H1 (cell line): ENCODE results near the gene NDUFA12. TPM values are rescaled to one million over a fixed set of nuclear protein-coding genes. Genes with fewer than 3 reads are reported as not detected.

ENCODE experiments used
- CTCF ChIA-PET: fragments of 300-600 bp; sonication (Branson Sonifier 250); formaldehyde crosslinking; loops from one replicate; lab custom pipeline; 2021; ENCODE audit not compliant: partially characterized antibody; lab: Charles Lee
- POLR2A ChIA-PET: fragments of 300-600 bp; sonication (Branson Sonifier 250); formaldehyde crosslinking; loops from one replicate; lab custom pipeline; 2021; ENCODE audit warnings: inconsistent platforms; ENCODE audit not compliant: partially characterized antibody; lab: Charles Lee
- DNase-seq, 2 experiments: peaks; one replicate each; pipeline versions ENCODE4 v3.0.0 to v3.0.0-alpha.2; 2010 to 2022; ENCODE audit warnings: low spot score in 2 of 2, low read depth in 1 of 2, mixed read lengths in 1 of 2
- FAIRE-seq: peaks from 2 replicates; lab custom pipeline; 2011; peaks lifted over from hg19 to GRCh38; lab: Jason Lieb, UNC
- H2AFZ ChIP-seq: 2 replicates; pipeline ENCODE4 v1.8.1; 2012; ENCODE audit warnings: low read length, inconsistent platforms
- H2AK5ac ChIP-seq: 2 replicates; pipeline ENCODE4 v1.6.1; 2013; ENCODE audit warnings: low read depth, low read length
- H2BK120ac ChIP-seq: replicated peaks from 2 replicates; pipeline ENCODE3; 2013; ENCODE audit warnings: low read depth, low read length, inconsistent platforms
- H2BK12ac ChIP-seq: 2 replicates; pipeline ENCODE4 v1.6.1; 2013; ENCODE audit warnings: low read depth, low read length
- H2BK15ac ChIP-seq: 2 replicates; pipeline ENCODE4 v1.6.1; 2013; ENCODE audit warnings: low read length
- H2BK20ac ChIP-seq: 2 replicates; pipeline ENCODE4 v1.6.1; 2013; ENCODE audit warnings: low read length
- H2BK5ac ChIP-seq: 2 replicates; pipeline ENCODE4 v1.6.1; 2013; ENCODE audit warnings: low read depth, low read length
- H3K14ac ChIP-seq: 2 replicates; pipeline ENCODE4 v1.6.1; 2013; ENCODE audit warnings: inconsistent platforms; ENCODE audit not compliant: insufficient read length
- H3K18ac ChIP-seq: 2 replicates; pipeline ENCODE4 v1.6.1; 2013; ENCODE audit warnings: low read length; ENCODE audit errors: extremely low read depth
- H3K23ac ChIP-seq: 2 replicates; pipeline ENCODE4 v1.6.1; 2013; ENCODE audit warnings: inconsistent platforms; ENCODE audit not compliant: insufficient read length
- H3K23me2 ChIP-seq: 2 replicates; pipeline ENCODE4 v1.6.1; 2013; ENCODE audit warnings: low read depth, low read length
- H3K27ac ChIP-seq: 2 replicates; pipeline ENCODE4 v1.6.1; 2011; ENCODE audit warnings: low read depth, low read length, inconsistent platforms
- H3K27me3 ChIP-seq, 4 experiments: replicated peaks in 1 of 4; 1 replicate in 1 of 4; 2 replicates in 3 of 4; pipeline versions ENCODE4 v1.6.1 to v1.8.1; 2011 to 2013; ENCODE audit warnings: low read length in 3 of 4, mild to moderate bottlenecking in 3 of 4, inconsistent platforms in 2 of 4, mixed read lengths in 2 of 4, moderate library complexity in 1 of 4; ENCODE audit not compliant: control insufficient read depth in 3 of 4, insufficient read depth in 3 of 4; ENCODE audit errors: extremely low read depth in 1 of 4
- H3K36me3 ChIP-seq, 4 experiments: 2 replicates each; pipeline versions ENCODE4 v1.6.1 to v1.8.1; 2011 to 2013; ENCODE audit warnings: mild to moderate bottlenecking in 4 of 4, low read length in 3 of 4, moderate library complexity in 2 of 4, control low read depth in 1 of 4, inconsistent platforms in 1 of 4; ENCODE audit not compliant: insufficient read depth in 4 of 4, control insufficient read depth in 2 of 4
- H3K4ac ChIP-seq: replicated peaks from 2 replicates; pipeline ENCODE3; 2013; ENCODE audit warnings: low read length, low read depth, mixed read lengths, inconsistent platforms; ENCODE audit not compliant: insufficient read length
- H3K4me1 ChIP-seq, 4 experiments: replicated peaks in 1 of 4; 1 replicate in 1 of 4; 2 replicates in 3 of 4; pipeline versions ENCODE4 v1.6.1 to v1.8.1; 2011 to 2013; ENCODE audit warnings: low read length in 3 of 4, inconsistent platforms in 2 of 4, mixed read lengths in 1 of 4; ENCODE audit not compliant: insufficient read depth in 4 of 4, control insufficient read depth in 3 of 4
- H3K4me2 ChIP-seq, 2 experiments: 2 replicates each; pipeline versions ENCODE4 v1.6.1 to v1.8.1; 2011 to 2013; ENCODE audit warnings: low read depth in 2 of 2, low read length in 2 of 2, control low read depth in 1 of 2, inconsistent platforms in 1 of 2, mild to moderate bottlenecking in 1 of 2; ENCODE audit not compliant: insufficient read depth in 1 of 2
- H3K4me3 ChIP-seq, 4 experiments: fragments of 200-600, 300-600 bp in 1 of 4; sonication (generic), shearing (Covaris generic), sonication (Bioruptor Twin) in 1 of 4; 2 replicates each; pipeline versions ENCODE4 v1.5.1 to v1.8.1; 2011 to 2016; ENCODE audit warnings: low read length in 4 of 4, low read depth in 3 of 4, control low read depth in 2 of 4, inconsistent platforms in 2 of 4, mild to moderate bottlenecking in 2 of 4, mixed read lengths in 1 of 4, moderate library complexity in 1 of 4; ENCODE audit not compliant: insufficient read depth in 2 of 4; ENCODE audit errors: extremely low read depth in 1 of 4
- H3K56ac ChIP-seq: replicated peaks from 2 replicates; pipeline ENCODE3; 2013; ENCODE audit warnings: low read depth, mild to moderate bottlenecking, mixed read lengths, low read length, inconsistent platforms; ENCODE audit not compliant: insufficient read length
- H3K79me1 ChIP-seq: 2 replicates; pipeline ENCODE4 v1.6.1; 2013; ENCODE audit warnings: low read depth, low read length, control low read depth
- H3K79me2 ChIP-seq, 2 experiments: 2 replicates each; pipeline versions ENCODE4 v1.6.1 to v1.8.1; 2012 to 2013; ENCODE audit warnings: low read length in 2 of 2, mild to moderate bottlenecking in 2 of 2, inconsistent platforms in 1 of 2; ENCODE audit not compliant: insufficient read depth in 2 of 2, control insufficient read depth in 1 of 2
- H3K9ac ChIP-seq, 4 experiments: replicated peaks in 1 of 4; 1 replicate in 1 of 4; 2 replicates in 3 of 4; pipeline versions ENCODE4 v1.6.1 to v1.8.1; 2011 to 2013; ENCODE audit warnings: low read depth in 3 of 4, low read length in 3 of 4, control low read depth in 2 of 4, mild to moderate bottlenecking in 2 of 4, moderate library complexity in 2 of 4, inconsistent platforms in 1 of 4; ENCODE audit errors: extremely low read depth in 1 of 4
- H3K9me3 ChIP-seq, 2 experiments: 2 replicates each; pipeline versions ENCODE4 v1.6.1 to v1.8.1; 2012 to 2013; ENCODE audit warnings: mild to moderate bottlenecking in 2 of 2, moderate library complexity in 2 of 2, control low read depth in 1 of 2, inconsistent platforms in 1 of 2, low read depth in 1 of 2, low read length in 1 of 2, mixed read lengths in 1 of 2; ENCODE audit not compliant: insufficient read depth in 2 of 2
- H4K20me1 ChIP-seq, 2 experiments: replicated peaks in 1 of 2; 2 replicates each; pipeline versions ENCODE3 to v1.8.1; 2011 to 2013; ENCODE audit warnings: inconsistent platforms in 2 of 2, low read length in 2 of 2, mild to moderate bottlenecking in 1 of 2; ENCODE audit not compliant: insufficient read depth in 2 of 2, control insufficient read depth in 1 of 2
- H4K5ac ChIP-seq: 2 replicates; pipeline ENCODE4 v1.6.1; 2013; ENCODE audit warnings: low read length, low read depth, mixed read lengths, inconsistent platforms; ENCODE audit not compliant: insufficient read length
- H4K8ac ChIP-seq: 2 replicates; pipeline ENCODE4 v1.8.0; 2013; ENCODE audit warnings: mild to moderate bottlenecking, moderate library complexity, low read length, inconsistent platforms; ENCODE audit not compliant: insufficient read depth; ENCODE audit errors: extremely low read depth
- H4K91ac ChIP-seq: replicated peaks from 2 replicates; pipeline ENCODE3; 2013; ENCODE audit warnings: low read length, mixed read lengths, inconsistent platforms; ENCODE audit not compliant: insufficient read length
- ATF2 ChIP-seq: IDR thresholded peaks from 2 replicates; pipeline ENCODE4 v1.6.1; 2012; ENCODE audit warnings: low read length, inconsistent platforms
- ATF3 ChIP-seq: IDR thresholded peaks from 2 replicates; pipeline ENCODE4 v1.6.1; 2011; ENCODE audit warnings: low read depth, mild to moderate bottlenecking, low read length; ENCODE audit not compliant: insufficient read depth
- BCL11A ChIP-seq, 2 experiments: IDR thresholded peaks; one replicate each; pipeline ENCODE4 v1.6.1; 2011; ENCODE audit warnings: low read depth in 2 of 2, low read length in 2 of 2, mild to moderate bottlenecking in 2 of 2
- CBX5 ChIP-seq: fragments of 300-800, 300-1000 bp; sonication (generic); IDR thresholded peaks from 2 replicates; pipeline ENCODE4 v1.7.1; 2016; ENCODE audit warnings: antibody characterized with exemption, low read length, low read depth
- CHD1 ChIP-seq: IDR thresholded peaks from 2 replicates; pipeline ENCODE4 v1.6.1; 2012; ENCODE audit warnings: low read depth, low read length, improper control_type of control experiment
- EGR1 ChIP-seq: IDR thresholded peaks from 2 replicates; pipeline ENCODE4 v1.6.1; 2011; ENCODE audit warnings: low read depth, low read length, borderline replicate concordance
- EP300 ChIP-seq, 2 experiments: IDR thresholded peaks; 1 replicate in 1 of 2; 2 replicates in 1 of 2; pipeline ENCODE4 v1.6.1; 2011 to 2012; ENCODE audit warnings: low read depth in 2 of 2, low read length in 2 of 2, mild to moderate bottlenecking in 2 of 2, borderline replicate concordance in 1 of 2, inconsistent platforms in 1 of 2, moderate library complexity in 1 of 2
- KDM4A ChIP-seq: IDR thresholded peaks from one replicate; pipeline ENCODE4 v1.7.1; 2012; ENCODE audit warnings: low read depth, mild to moderate bottlenecking, moderate library complexity, low read length, inconsistent platforms; ENCODE audit not compliant: severe bottlenecking
- MAFK ChIP-seq: IDR thresholded peaks from 2 replicates; pipeline ENCODE4 v1.6.1; 2012; ENCODE audit warnings: low read depth, mild to moderate bottlenecking, improper control_type of control experiment, low read length
- POLR2AphosphoS5 ChIP-seq: IDR thresholded peaks from 2 replicates; pipeline ENCODE4 v1.6.1; 2011; ENCODE audit warnings: low read depth, low read length
- RXRA ChIP-seq: IDR thresholded peaks from 2 replicates; pipeline ENCODE4 v1.6.1; 2011; ENCODE audit warnings: low read depth, mild to moderate bottlenecking, low read length, moderate library complexity; ENCODE audit not compliant: insufficient read depth
- ZNF274 ChIP-seq: IDR thresholded peaks from 2 replicates; pipeline ENCODE4 v1.7.0; 2012; ENCODE audit warnings: low read length, borderline replicate concordance; ENCODE audit errors: extremely low read depth
- WGBS, 2 experiments: shearing (Covaris generic) in 1 of 2; methylation state at CpG; one replicate each; pipeline versions ENCODE4 v1.1.6 to v1.1.7; 2013 to 2015; ENCODE audit warnings: low lambda C conversion rate in 2 of 2, mixed read lengths in 2 of 2, inconsistent platforms in 1 of 2, low coverage in 1 of 2, missing lambda C conversion rate in 1 of 2; ENCODE audit not compliant: insufficient replicate concordance in 2 of 2, insufficient coverage in 1 of 2, insufficient read length in 1 of 2; ENCODE audit errors: extremely low coverage in 1 of 2, missing lambda C conversion rate in 1 of 2; 5-methylcytosine and 5-hydroxymethylcytosine counted together
- polyA plus RNA-seq, 7 experiments: library from polyadenylated mRNA; depleted of rRNA in 3 of 7; stranded (reverse) in 5 of 7; unstranded in 2 of 7; fragments of >200 nt in 5 of 7; fragments of 200-250 nt in 2 of 7; gene quantifications; 1 replicate in 5 of 7; 2 replicates in 1 of 7; 4 replicates in 1 of 7; pipeline versions ENCODE4 v1.2.1 to v1.2.3, GENCODE V29; 2011 to 2013; ENCODE audit warnings: missing spikeins in 2 of 7, mixed read lengths in 2 of 7
- total RNA-seq: library from RNA; stranded (reverse); fragmentation: NEBNext Ultra II Directional; extraction: Animal tissue kit (Norgen Biotek cat#: 25700); gene quantifications from 2 replicates; pipeline ENCODE4 v1.2.1, GENCODE V29; 2021

Gene NDUFA12
- total and polyA plus RNA-seq, 2 of the 8 experiments (the other 6 are each of a cell fraction or from before 2014, with no cell fraction given) = 98.1 to 157 TPM

GRCh38 chr12:95037906-95038305 lies 34.4 kb upstream of the NDUFA12 start:
- WGBS, 2 experiments = 90% methylated on average over 2 of the region's 2 CpGs; no CpG with 5 or more reads in 1 of the 2 experiments
- no peak for FAIRE-seq
- no peak overlapping the region for H4K5ac ChIP-seq
- no peak overlapping the region for H3K27ac ChIP-seq
- no peaks in the 10 kb centered on the region for H3K27me3 ChIP-seq
- no peak overlapping the region for H3K4me3 ChIP-seq
- ChIA-PET CTCF (interaction anchor here (1.3 kb wide), 1 partner anchor 492 kb away, joined by 4 read pairs; no protein-coding TSS in a partner anchor), POLR2A (no interaction called here)
- H2BK12ac ChIP-seq = no peak overlapping the region
- no peak overlapping the region for H2BK20ac ChIP-seq
- no peak overlapping the region for H4K91ac ChIP-seq
- H2AK5ac ChIP-seq = no peak overlapping the region
- H3K4ac ChIP-seq = no peak overlapping the region
- no peaks in the 10 kb centered on the region for H3K23me2 ChIP-seq
- H2BK120ac ChIP-seq = no peak overlapping the region
- H3K79me2 ChIP-seq = no peaks in the 10 kb centered on the region
- no peak overlapping the region for H3K14ac ChIP-seq
- H2BK15ac ChIP-seq = no peak overlapping the region
- no peaks in the 10 kb centered on the region for H3K79me1 ChIP-seq
- no peaks in the 10 kb centered on the region for H3K9me3 ChIP-seq
- H3K4me1 ChIP-seq = no peaks in the 10 kb centered on the region
- H3K18ac ChIP-seq = no peak overlapping the region
- H4K8ac ChIP-seq = no peak overlapping the region
- no peak for DNase-seq
- no peak overlapping the region for H3K23ac ChIP-seq
- no peak overlapping the region for H2BK5ac ChIP-seq
- H3K4me2 ChIP-seq = no peak overlapping the region
- no peak overlapping the region for H2AFZ ChIP-seq
- H3K56ac ChIP-seq = no peak overlapping the region
- H3K36me3 ChIP-seq = peaks cover 0 to 64% (median 7%) of the 10 kb centered on the region in 4 experiments; a peak in 4 of 8 replicates
- no peak overlapping the region for H3K9ac ChIP-seq
- H4K20me1 ChIP-seq = peaks cover 1 to 2% of the 10 kb centered on the region in 2 experiments
- no peak for TF ChIP-seq ATF3
- TF ChIP-seq ZNF274 = no peak
- TF ChIP-seq EP300 (IDR thresholded peaks at IDR 0.05; ENCODE audit: borderline replicate concordance in 1 of 2, low read depth in 2 of 2, low read length in 2 of 2) = no peak
- TF ChIP-seq EGR1 = no peak
- no peak for TF ChIP-seq MAFK
- TF ChIP-seq CHD1 = no peak
- no peak for TF ChIP-seq RXRA
- no peak for TF ChIP-seq ATF2
- TF ChIP-seq POLR2AphosphoS5 = no peak
- TF ChIP-seq KDM4A = no peak
- no peak for TF ChIP-seq CBX5
- no peak for TF ChIP-seq BCL11A (IDR thresholded peaks at IDR 0.05; ENCODE audit: low read depth in 2 of 2, low read length in 2 of 2)
